ENCODE data around the gene SPINK14. TPM values are rescaled to one million over a fixed set of nuclear protein-coding genes. Genes with fewer than 3 reads are reported as not detected.

SPINK14 gene
- total RNA-seq, 1 experiment from 2014 or later: not detected

GRCh38 chr5:148172377-148172776, 4.0 kb downstream of the SPINK14 start:
- no CpG with 5 or more reads among the region's 2 CpGs for WGBS (ENCODE audit: extremely low coverage, insufficient read length, low lambda C conversion rate)

More at GRCh38 chr5:148172377-148172776, 4.0 kb downstream of the SPINK14 start:
- Histone ChIP-seq H3K27me3 (ENCODE audit: insufficient read depth, low read length) (no peaks in the 10 kb centered on the region), H3K23ac (ENCODE audit: insufficient read length, low read depth, low read length) (no peak overlapping the region), H3K27ac (ENCODE audit: insufficient read length, low read depth, low read length) (no peak overlapping the region), H3K79me1 (ENCODE audit: insufficient read depth, low read depth, low read length, poor library complexity, severe bottlenecking) (no peaks in the 10 kb centered on the region), H2BK120ac (ENCODE audit: low read depth, low read length, poor library complexity, severe bottlenecking) (no peak overlapping the region), H3K4me1 (ENCODE audit: insufficient read depth, low read length) (no peaks in the 10 kb centered on the region), H4K20me1 (ENCODE audit: control insufficient read depth, insufficient read depth, insufficient read length) (no peaks in the 10 kb centered on the region), H3K18ac (ENCODE audit: insufficient read length, low read depth, low read length) (no peak overlapping the region), H3K56ac (ENCODE audit: insufficient read length, low read depth, low read length) (no peak overlapping the region), H3T11ph (ENCODE audit: low read length) (no peak overlapping the region), H3K9ac (ENCODE audit: extremely low read depth, insufficient read length, low read length) (no peak overlapping the region), H2AK5ac (ENCODE audit: insufficient read length, low read length) (no peak overlapping the region), H2BK12ac (ENCODE audit: insufficient read length, low read depth, low read length) (no peak overlapping the region), H2BK20ac (ENCODE audit: low read depth, low read length, poor library complexity, severe bottlenecking) (no peak overlapping the region), H3K9me3 (ENCODE audit: control insufficient read depth, low read depth, low read length) (no peaks in the 10 kb centered on the region), H2BK15ac (ENCODE audit: low read depth, low read length) (no peak overlapping the region), H2BK5ac (ENCODE audit: insufficient read length, low read length) (no peak overlapping the region), H4K8ac (replicated peaks; ENCODE audit: insufficient read length, low read depth, low read length) (no peak overlapping the region), H4K91ac (ENCODE audit: insufficient read length, low read depth, low read length) (no peak overlapping the region), H4K5ac (ENCODE audit: insufficient read length, low read depth, low read length) (no peak overlapping the region), H3K4ac (ENCODE audit: low read depth, low read length) (no peak overlapping the region), H3K4me2 (ENCODE audit: insufficient read depth, insufficient read length, low read length) (no peak overlapping the region), H3K14ac (ENCODE audit: insufficient read depth, low read length) (no peak overlapping the region), H3K79me2 (ENCODE audit: insufficient read depth, low read length) (no peaks in the 10 kb centered on the region), H2AFZ (ENCODE audit: low read length) (no peak overlapping the region), H3K23me2 (ENCODE audit: insufficient read length, low read depth, low read length, poor library complexity, severe bottlenecking) (no peaks in the 10 kb centered on the region)
- Mint-ChIP-seq H3K4me1 (no peaks in the 10 kb centered on the region), H3K36me3 (ENCODE audit: insufficient read depth in 1 of 3, low read depth in 3 of 3) (no peaks in the 10 kb centered on the region), H3K27ac (no peak overlapping the region), H3K9me3 (no peaks in the 10 kb centered on the region), H3K27me3 (ENCODE audit: low read depth) (peaks cover 2% of the 10 kb centered on the region), H3K4me3 (no peak overlapping the region)
- DNase-seq: no peak
- no peak for TF ChIP-seq CTCF (conservative IDR thresholded peaks at IDR 0.05)

Data from H9 (cell line).